ENCODE measurements around the gene RBPJ.

RBPJ gene

GRCh38 chr4:26459756-26460530 lies 139.1 kb downstream of the RBPJ start:
- in situ Hi-C loops (cut with HindIII; ENCODE audit: low pct_ligation_motif_present, low sequenced_read_pairs): loop anchor here (25.0 kb wide), 1 partner anchor 252 kb away; no protein-coding TSS in a partner anchor
- Histone ChIP-seq H3K27me3 (replicated peaks) (no peaks in the 10 kb centered on the region), H3K36me3 (replicated peaks) (no peaks in the 10 kb centered on the region), H3K4me3 (ENCODE audit: low read depth, low read length) (no peak overlapping the region), H3K27ac (no peak overlapping the region)
- TF ChIP-seq CTCF (IDR thresholded peaks at IDR 0.05; ENCODE audit: low read depth, low read length, missing control alignments): no peak
- no peak for DNase-seq

- no peak overlapping the region for H3K27ac ChIP-seq
- no peak overlapping the region for H3K4me3 ChIP-seq (ENCODE audit: low read depth, low read length)
- no peaks in the 10 kb centered on the region for H3K36me3 ChIP-seq (replicated peaks)
- DNase-seq: no peak
- no peak for TF ChIP-seq CTCF (IDR thresholded peaks at IDR 0.05; ENCODE audit: low read depth, low read length, missing control alignments)
- H3K27me3 ChIP-seq (replicated peaks): no peaks in the 10 kb centered on the region
- in situ Hi-C loops (cut with HindIII; ENCODE audit: low pct_ligation_motif_present, low sequenced_read_pairs): loop anchor here (25.0 kb wide), 1 partner anchor 249 kb away; no protein-coding TSS in a partner anchor
Observed at GRCh38 chr4:26462874-26463273, 142.1 kb downstream of the RBPJ start.

DNA sequence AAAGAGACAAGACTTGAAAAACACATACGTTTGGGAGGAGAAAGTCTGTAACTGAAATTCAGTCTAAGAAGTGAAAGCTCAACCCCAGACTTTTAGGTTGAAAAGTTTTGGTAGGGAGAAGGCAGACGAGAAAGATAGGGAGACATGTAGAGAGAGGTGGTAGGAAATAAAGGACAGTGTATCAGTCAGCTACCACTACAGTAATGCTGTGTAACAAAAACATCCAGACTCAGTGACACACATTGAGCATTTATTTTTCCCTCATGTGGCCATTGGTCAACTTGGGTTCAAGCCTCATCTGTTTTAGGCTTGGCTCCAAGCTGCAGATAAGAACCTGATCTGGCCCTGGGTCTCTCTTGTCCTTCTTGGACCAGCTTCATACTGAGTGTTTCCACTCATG lies 142.6 kb downstream of the RBPJ start:
- TF ChIP-seq CTCF (IDR thresholded peaks at IDR 0.05; ENCODE audit: low read depth, low read length, missing control alignments): no peak

GRCh38 chr4:26464420-26465095 lies 143.7 kb downstream of the RBPJ start:
- in situ Hi-C loops (cut with HindIII; ENCODE audit: low pct_ligation_motif_present, low sequenced_read_pairs): loop anchor here (25.0 kb wide), 1 partner anchor 248 kb away; no protein-coding TSS in a partner anchor
- H3K36me3 ChIP-seq (replicated peaks): no peaks in the 10 kb centered on the region
- no peaks in the 10 kb centered on the region for H3K27me3 ChIP-seq (replicated peaks)
- no peak overlapping the region for H3K27ac ChIP-seq
- DNase-seq: no peak
- TF ChIP-seq CTCF (IDR thresholded peaks at IDR 0.05; ENCODE audit: low read depth, low read length, missing control alignments): no peak
- H3K4me3 ChIP-seq (ENCODE audit: low read depth, low read length): no peak overlapping the region

More for the DNA sequence above, 142.6 kb downstream of the RBPJ start:
- Histone ChIP-seq H3K36me3 (replicated peaks) (no peaks in the 10 kb centered on the region), H3K27me3 (replicated peaks) (no peaks in the 10 kb centered on the region), H3K4me3 (ENCODE audit: low read depth, low read length) (no peak overlapping the region), H3K27ac (no peak overlapping the region)
- DNase-seq: no peak
- in situ Hi-C loops (cut with HindIII; ENCODE audit: low pct_ligation_motif_present, low sequenced_read_pairs): loop anchor here (25.0 kb wide), 1 partner anchor 249 kb away; no protein-coding TSS in a partner anchor

- in situ Hi-C loops (cut with HindIII; ENCODE audit: low pct_ligation_motif_present, low sequenced_read_pairs): loop anchor here (25.0 kb wide), 1 partner anchor 246 kb away; no protein-coding TSS in a partner anchor
- Histone ChIP-seq H3K4me3 (ENCODE audit: low read depth, low read length) (no peak overlapping the region), H3K36me3 (replicated peaks) (no peaks in the 10 kb centered on the region), H3K27ac (no peak overlapping the region), H3K27me3 (replicated peaks) (no peaks in the 10 kb centered on the region)
- TF ChIP-seq CTCF (IDR thresholded peaks at IDR 0.05; ENCODE audit: low read depth, low read length, missing control alignments): no peak
- no peak for DNase-seq
Observed at GRCh38 chr4:26466578-26467270, 145.9 kb downstream of the RBPJ start.

Data from brain microvascular endothelial cell (primary cell).